HG03280 (cell line): ENCODE data around the gene GP2.
"Not testable (repeated sequence)": the region's sequence is repeated elsewhere in the genome, so short reads cannot be mapped to it uniquely, and the experiment has no call there.

Experiments
- ATAC-seq: cut with Tn5 transposase; IDR thresholded peaks from one replicate; pipeline ENCODE4 v1.9.1; 2021; ENCODE audit warnings: mild to moderate bottlenecking, moderate library complexity; ENCODE audit not compliant: unreplicated experiment

The GP2 gene

GRCh38 chr16:20326321-20326720, 992 bp downstream of the GP2 start:
- no peak for ATAC-seq

- ATAC-seq: no peak
These were observed 2.3 kb downstream of the GP2 start for GRCh38 chr16:20325005-20325404.

GRCh38 chr16:20323591-20324117, 3.7 kb downstream of the GP2 start:
- ATAC-seq: no peak

GRCh38 chr16:20322696-20323095, 4.6 kb downstream of the GP2 start:
- no peak for ATAC-seq

GRCh38 chr16:20321671-20322070, 5.6 kb downstream of the GP2 start:
- no peak for ATAC-seq

GRCh38 chr16:20321051-20321450, 6.3 kb downstream of the GP2 start:
- ATAC-seq: not testable (repeated sequence)

- ATAC-seq: no peak
These were observed 6.7 kb downstream of the GP2 start for GRCh38 chr16:20320592-20320991.

- no peak for ATAC-seq
These were observed 7.1 kb downstream of the GP2 start for GRCh38 chr16:20320178-20320577.

- ATAC-seq: no peak
These were observed 7.9 kb downstream of the GP2 start for GRCh38 chr16:20319406-20319805.

- ATAC-seq: no peak
These were observed 8.9 kb downstream of the GP2 start for GRCh38 chr16:20318437-20318836.

- no peak for ATAC-seq
These were observed 9.3 kb downstream of the GP2 start for GRCh38 chr16:20318006-20318405.

GRCh38 chr16:20317117-20317516, 10.2 kb downstream of the GP2 start:
- no peak for ATAC-seq

GRCh38 chr16:20316715-20317114, 10.6 kb downstream of the GP2 start:
- ATAC-seq: no peak

- ATAC-seq: no peak
These were observed 11.5 kb downstream of the GP2 start for GRCh38 chr16:20315764-20316163.

- ATAC-seq: no peak
These were observed 12.7 kb downstream of the GP2 start for GRCh38 chr16:20314575-20314974.

- ATAC-seq: no peak
These were observed 13.6 kb downstream of the GP2 start for GRCh38 chr16:20313741-20314140.

GRCh38 chr16:20312536-20313095, 14.7 kb downstream of the GP2 start:
- ATAC-seq: not testable (repeated sequence)

GRCh38 chr16:20311548-20311947, 15.8 kb downstream of the GP2 start:
- ATAC-seq: no peak

- ATAC-seq: no peak
These were observed 16.6 kb downstream of the GP2 start for GRCh38 chr16:20310421-20311395.

- ATAC-seq: no peak
These were observed 17.5 kb downstream of the GP2 start for GRCh38 chr16:20309786-20310185.

GRCh38 chr16:20308801-20309590, 18.3 kb downstream of the GP2 start:
- no peak for ATAC-seq
